Esophagus muscularis mucosa (tissue), 4 donors: ENCODE data around the gene TRPM3. TPM values are rescaled to one million over a fixed set of nuclear protein-coding genes. Genes with fewer than 3 reads are reported as not detected.

Experiments
- DNase-seq: peaks from one replicate; pipeline ENCODE4 v3.0.0-alpha.2; 2017; ENCODE audit errors: extremely low spot score
- H3K27ac ChIP-seq, 4 donors: fragments of 200-600 bp; sonication (generic); replicated peaks in 1 of 4; 1 replicate in 3 of 4; 2 replicates in 1 of 4; pipeline ENCODE4 v1.5.1; 2016 to 2019; ENCODE audit warnings: mild to moderate bottlenecking in 1 of 4
- H3K27me3 ChIP-seq, 4 donors: fragments of 200-600 bp; sonication (generic); one replicate each; pipeline versions ENCODE4 v1.5.1 to v1.6.0; 2016 to 2019
- H3K36me3 ChIP-seq, 4 donors: fragments of 200-600 bp; sonication (generic); one replicate each; pipeline ENCODE4 v1.5.1; 2016 to 2019
- H3K4me1 ChIP-seq, 4 donors: fragments of 200-600 bp; sonication (generic); one replicate each; pipeline ENCODE4 v1.5.1; 2016 to 2019
- H3K4me3 ChIP-seq, 4 donors: fragments of 200-600 bp; sonication (generic); 1 replicate in 2 of 4; 2 replicates in 2 of 4; pipeline ENCODE4 v1.5.1; 2016 to 2019; ENCODE audit warnings: mild to moderate bottlenecking in 4 of 4, moderate library complexity in 1 of 4
- H3K9me3 ChIP-seq, 4 donors: fragments of 200-600 bp; sonication (generic); 1 replicate in 3 of 4; 2 replicates in 1 of 4; pipeline ENCODE4 v1.5.1; 2016 to 2019
- EP300 ChIP-seq: sonication (generic); formaldehyde crosslinking; IDR thresholded peaks from one replicate; pipeline ENCODE4 v1.6.1; 2017; ENCODE audit warnings: antibody characterized with exemption
- POLR2A ChIP-seq: fragments of 450-650 bp; IDR thresholded peaks from one replicate; pipeline ENCODE4 v1.6.1; 2017; ENCODE audit warnings: antibody characterized with exemption, moderate library complexity, mild to moderate bottlenecking, low read depth
- POLR2AphosphoS5 ChIP-seq, 2 donors: sonication (generic); formaldehyde crosslinking; IDR thresholded peaks; one replicate each; pipeline ENCODE4 v1.6.1; 2017; ENCODE audit warnings: antibody characterized with exemption in 2 of 2
- WGBS: methylation state at CpG from one replicate; pipeline ENCODE4 v1.1.5; 2018; 5-methylcytosine and 5-hydroxymethylcytosine counted together
- intact Hi-C: fragments of 100-400 bp; cut with DNase I; formaldehyde crosslinking; loops from one replicate; pipeline ENCODE4 v1.15.1; 2023
- total RNA-seq, 4 donors: library from RNA; depleted of rRNA; stranded (reverse); fragments of >200 nt; gene quantifications; one replicate each; pipeline versions ENCODE4 v1.1.0 to v1.2.1, GENCODE V29; 2016
- TF ChIP-seq, protein P1 (sequence below), 3 experiments: fragments of 200-600 bp in 2 of 3; fragments of 450-650 bp in 1 of 3; sonication (generic) in 2 of 3; IDR thresholded peaks; one replicate each; pipeline ENCODE4 v1.5.1; 2017 to 2019; ENCODE audit warnings: antibody characterized with exemption in 3 of 3, mild to moderate bottlenecking in 2 of 3, moderate library complexity in 1 of 3

Gene TRPM3
- total RNA-seq, 4 donors from 2014 or later = 0.13 to 0.17 TPM; not detected in 2

DNA sequence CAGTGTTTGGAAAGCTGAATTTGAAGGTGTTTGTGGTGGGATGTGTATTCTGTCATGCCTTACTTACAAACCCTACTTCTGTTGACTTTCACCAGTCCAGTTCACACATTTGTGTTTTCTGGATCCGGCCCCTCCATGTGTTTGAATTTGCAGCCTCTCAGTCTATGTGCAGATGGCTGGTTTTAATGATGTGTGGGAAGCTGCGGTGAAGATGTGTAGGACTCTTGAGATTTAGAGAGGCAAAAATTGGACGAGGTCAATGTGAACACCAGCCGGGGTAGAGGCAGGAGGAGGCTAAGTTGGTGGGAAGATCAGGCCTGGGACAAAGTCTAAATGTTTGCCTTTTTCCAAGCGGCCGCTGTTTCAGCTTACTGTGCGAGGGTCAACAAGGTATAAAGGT lies 591.6 kb downstream of the TRPM3 start:
- no peak for DNase-seq
- H3K27me3 ChIP-seq = no peaks in the 10 kb centered on the region
- no peak overlapping the region for H3K27ac ChIP-seq
- WGBS = 95% methylated on average over 7 of the region's 7 CpGs
- TF ChIP-seq POLR2A (no peak), EP300 (no peak), POLR2AphosphoS5 (IDR thresholded peaks at IDR 0.05) (no peak)
- TF ChIP-seq, protein P1, sequence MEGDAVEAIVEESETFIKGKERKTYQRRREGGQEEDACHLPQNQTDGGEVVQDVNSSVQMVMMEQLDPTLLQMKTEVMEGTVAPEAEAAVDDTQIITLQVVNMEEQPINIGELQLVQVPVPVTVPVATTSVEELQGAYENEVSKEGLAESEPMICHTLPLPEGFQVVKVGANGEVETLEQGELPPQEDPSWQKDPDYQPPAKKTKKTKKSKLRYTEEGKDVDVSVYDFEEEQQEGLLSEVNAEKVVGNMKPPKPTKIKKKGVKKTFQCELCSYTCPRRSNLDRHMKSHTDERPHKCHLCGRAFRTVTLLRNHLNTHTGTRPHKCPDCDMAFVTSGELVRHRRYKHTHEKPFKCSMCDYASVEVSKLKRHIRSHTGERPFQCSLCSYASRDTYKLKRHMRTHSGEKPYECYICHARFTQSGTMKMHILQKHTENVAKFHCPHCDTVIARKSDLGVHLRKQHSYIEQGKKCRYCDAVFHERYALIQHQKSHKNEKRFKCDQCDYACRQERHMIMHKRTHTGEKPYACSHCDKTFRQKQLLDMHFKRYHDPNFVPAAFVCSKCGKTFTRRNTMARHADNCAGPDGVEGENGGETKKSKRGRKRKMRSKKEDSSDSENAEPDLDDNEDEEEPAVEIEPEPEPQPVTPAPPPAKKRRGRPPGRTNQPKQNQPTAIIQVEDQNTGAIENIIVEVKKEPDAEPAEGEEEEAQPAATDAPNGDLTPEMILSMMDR (IDR thresholded peaks at IDR 0.05) = no peak
- H3K4me1 ChIP-seq = peaks cover 0 to 6% (median 1%) of the 10 kb centered on the region in 4 donors
- H3K36me3 ChIP-seq = no peaks in the 10 kb centered on the region
- intact Hi-C loops = no loop called here
- no peaks in the 10 kb centered on the region for H3K9me3 ChIP-seq
- no peak overlapping the region for H3K4me3 ChIP-seq

DNA sequence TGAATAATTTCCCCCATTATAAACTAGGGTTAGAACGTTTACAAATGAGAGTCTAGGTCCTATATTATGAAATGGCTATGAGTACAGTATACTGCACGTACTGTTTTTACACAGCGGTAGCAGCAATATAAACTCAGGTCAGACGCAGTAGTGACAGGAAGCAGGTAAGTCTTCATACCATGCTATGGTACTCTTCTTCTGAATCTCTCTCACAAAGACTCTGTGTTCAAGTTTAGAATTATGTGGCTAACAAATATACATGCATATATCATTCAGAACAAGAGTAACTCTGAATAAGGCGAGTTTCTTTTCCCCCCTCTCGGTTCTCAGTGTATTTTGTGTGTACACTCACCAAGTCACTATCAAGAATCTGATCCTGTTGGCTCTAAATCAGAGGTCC lies 592.0 kb downstream of the TRPM3 start:
- Histone ChIP-seq H3K4me1 (peaks cover 0 to 6% (median under 1%) of the 10 kb centered on the region in 4 donors), H3K27ac (no peak overlapping the region), H3K36me3 (no peaks in the 10 kb centered on the region), H3K27me3 (no peaks in the 10 kb centered on the region), H3K4me3 (no peak overlapping the region), H3K9me3 (no peaks in the 10 kb centered on the region)
- TF ChIP-seq, protein P1 (IDR thresholded peaks at IDR 0.05) = no peak
- TF ChIP-seq POLR2AphosphoS5 (IDR thresholded peaks at IDR 0.05) (no peak), EP300 (no peak), POLR2A (no peak)
- whole genome bisulfite sequencing = 94% methylated on average over 6 of the region's 6 CpGs
- no peak for DNase-seq
- intact Hi-C loops = no loop called here

DNA sequence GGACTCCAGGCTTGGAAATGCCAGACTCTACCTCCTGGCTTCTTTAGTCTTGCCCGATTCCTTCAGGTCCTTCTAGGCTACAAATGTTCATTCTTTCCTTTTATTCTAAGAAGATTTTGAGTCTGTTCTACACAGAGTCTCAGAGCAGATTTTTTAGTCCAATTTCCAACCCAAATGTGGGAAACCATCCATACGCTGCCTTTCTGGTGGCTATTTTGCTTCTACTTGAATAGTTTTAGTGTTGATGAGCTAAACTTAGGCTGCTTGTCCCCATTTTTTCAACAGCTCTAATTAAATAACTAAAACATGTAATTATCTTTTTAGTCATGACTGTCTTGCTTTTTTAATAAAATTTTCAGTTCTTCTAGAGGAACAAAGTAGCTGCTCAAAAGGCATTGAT lies 594.5 kb downstream of the TRPM3 start:
- H3K4me1 ChIP-seq = peaks cover 0 to 6% (median 0%) of the 10 kb centered on the region in 4 donors
- H3K27ac ChIP-seq = no peak overlapping the region
- no peaks in the 10 kb centered on the region for H3K36me3 ChIP-seq
- H3K4me3 ChIP-seq = no peak overlapping the region
- TF ChIP-seq POLR2AphosphoS5 (IDR thresholded peaks at IDR 0.05) = no peak
- no peaks in the 10 kb centered on the region for H3K9me3 ChIP-seq
- no peaks in the 10 kb centered on the region for H3K27me3 ChIP-seq
- 93% methylated on average over 2 of the region's 2 CpGs for WGBS
- DNase-seq = no peak
- intact Hi-C loops = no loop called here

DNA sequence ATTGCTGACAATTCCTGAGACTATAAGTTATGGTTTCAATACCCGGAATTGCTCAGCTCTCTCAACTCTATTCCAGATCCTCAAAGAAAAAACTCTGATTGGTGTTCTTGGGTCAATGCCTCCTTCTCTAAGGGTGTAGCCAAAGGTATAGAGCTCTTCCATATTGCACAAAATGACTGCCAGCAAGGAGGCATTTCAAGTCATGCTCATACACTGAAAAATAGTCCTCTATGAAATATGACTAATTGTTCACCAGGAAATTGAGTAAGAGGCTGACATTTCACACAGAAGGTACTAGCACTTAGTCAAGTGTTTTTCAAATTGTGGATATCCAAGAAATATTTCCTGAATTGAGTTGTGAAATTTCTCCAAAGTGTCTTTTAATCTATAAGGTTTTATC lies 595.9 kb downstream of the TRPM3 start:
- intact Hi-C loops = no loop called here
- Histone ChIP-seq H3K27ac (no peak overlapping the region), H3K27me3 (no peaks in the 10 kb centered on the region), H3K4me1 (no peaks in the 10 kb centered on the region), H3K36me3 (no peaks in the 10 kb centered on the region), H3K4me3 (no peak overlapping the region), H3K9me3 (no peaks in the 10 kb centered on the region)
- TF ChIP-seq, protein P1 (IDR thresholded peaks at IDR 0.05) = no peak
- TF ChIP-seq EP300 = no peak
- TF ChIP-seq POLR2A = no peak
- no peak for TF ChIP-seq POLR2AphosphoS5 (IDR thresholded peaks at IDR 0.05)
- DNase-seq = no peak
- 83% methylated on average over 1 of the region's 1 CpG for WGBS

DNA sequence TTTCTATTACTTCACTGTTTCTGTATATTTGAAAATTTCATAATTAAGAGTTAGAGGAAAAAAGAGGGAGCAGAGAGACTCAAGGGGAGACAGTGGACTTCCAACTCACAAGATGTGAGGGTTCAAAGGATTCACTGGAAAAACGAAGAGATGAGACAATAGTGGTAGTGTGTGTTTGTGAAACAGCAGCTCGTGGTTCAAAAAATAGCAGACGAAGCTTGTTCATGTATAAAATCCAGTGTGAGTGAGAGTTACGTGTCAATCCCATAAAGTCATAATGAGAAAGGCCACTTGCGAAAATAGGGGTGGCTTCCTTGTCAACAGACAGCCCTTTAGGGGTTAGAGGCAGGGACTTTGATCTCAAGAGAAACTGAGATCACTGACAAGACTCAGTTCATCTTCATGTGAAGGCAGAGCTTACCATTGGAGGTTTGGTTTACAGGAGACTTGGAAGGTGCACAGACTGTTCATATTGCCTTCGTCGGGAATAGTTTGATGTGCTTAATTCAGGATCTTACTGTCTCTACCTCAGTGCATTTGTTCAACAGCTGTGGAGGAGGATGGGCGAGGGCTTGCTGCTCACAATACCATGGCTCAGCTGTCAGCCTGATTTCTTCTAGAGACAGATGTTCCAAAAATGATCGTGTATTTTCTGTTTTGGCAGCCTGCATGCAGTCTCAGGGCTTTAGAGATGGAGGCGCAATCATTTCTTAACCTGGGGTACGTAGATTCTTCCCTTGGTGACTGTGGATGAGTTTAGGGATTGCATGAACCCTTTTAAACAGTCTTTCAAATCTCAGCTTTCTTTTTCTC lies 601.3 kb downstream of the TRPM3 start:
- 74% methylated on average over 11 of the region's 11 CpGs for WGBS
- no peak overlapping the region for H3K27ac ChIP-seq
- H3K4me3 ChIP-seq = no peak overlapping the region
- TF ChIP-seq EP300 = no peak
- no peak for TF ChIP-seq POLR2AphosphoS5 (IDR thresholded peaks at IDR 0.05)
- TF ChIP-seq, protein P1 (IDR thresholded peaks at IDR 0.05) = no peak
- no peak for TF ChIP-seq POLR2A
- no peaks in the 10 kb centered on the region for H3K27me3 ChIP-seq
- intact Hi-C loops = loop anchor here (10.0 kb wide), 1 partner anchor 165 kb away; no protein-coding TSS in a partner anchor
- H3K9me3 ChIP-seq = no peaks in the 10 kb centered on the region
- H3K36me3 ChIP-seq = no peaks in the 10 kb centered on the region
- no peak for DNase-seq
- H3K4me1 ChIP-seq = no peaks in the 10 kb centered on the region
